A549 (cell line): ENCODE data around the gene POLA1. TPM values are rescaled to one million over a fixed set of nuclear protein-coding genes. Genes with fewer than 3 reads are reported as not detected.

Experiments
- ATAC-seq, 2 experiments: fragments of 200-7000 bp in 1 of 2; fragments of >200 bp in 1 of 2; cut with Nextera tagmentation in 1 of 2; cut with Tn5 transposase in 1 of 2; 3 replicates each; pipeline versions ENCODE4 v1.8.0 to v1.9.1; 2018 to 2020; ENCODE audit warnings: mild to moderate bottlenecking in 1 of 2, moderate library complexity in 1 of 2
- CTCF ChIA-PET: fragments of 300-600 bp; sonication (Branson Sonifier 250); formaldehyde crosslinking; extraction: SDS; loops from one replicate; lab custom pipeline; 2021; ENCODE audit warnings: antibody characterized with exemption, inconsistent platforms; lab: Yijun Ruan, JAX
- POLR2A ChIA-PET: fragments of 350-600 bp; formaldehyde crosslinking; extraction: SDS; loops from one replicate; lab custom pipeline; 2021; ENCODE audit warnings: antibody characterized with exemption, inconsistent platforms; lab: Yijun Ruan, JAX
- DNase-seq, 2 experiments: peaks; one replicate each; pipeline versions ENCODE4 v3.0.0 to v3.0.0-alpha.2; 2011 to 2016; ENCODE audit warnings: low read depth in 1 of 2, low spot score in 1 of 2
- FAIRE-seq: peaks from 2 replicates; lab custom pipeline; 2011; peaks lifted over from hg19 to GRCh38; lab: Jason Lieb, UNC
- H3K27ac ChIP-seq, 2 experiments: fragments of >200 bp; sonication (Bioruptor Twin); formaldehyde crosslinking; 3 replicates each; pipeline ENCODE4 v1.5.1; 2016 to 2017
- H3K4me1 ChIP-seq: fragments of >200 bp; sonication (Bioruptor Twin); formaldehyde crosslinking; 3 replicates; pipeline ENCODE4 v1.6.1; 2016
- H3K4me2 ChIP-seq: fragments of >200 bp; sonication (Bioruptor Twin); formaldehyde crosslinking; 3 replicates; pipeline ENCODE4 v1.6.1; 2016
- H3K4me3 ChIP-seq: fragments of >200 bp; sonication (Bioruptor Twin); formaldehyde crosslinking; 3 replicates; pipeline ENCODE4 v1.5.1; 2016
- H3K9me3 ChIP-seq: fragments of >200 bp; sonication (Bioruptor Twin); formaldehyde crosslinking; 3 replicates; pipeline ENCODE4 v1.6.1; 2016
- CBX2 ChIP-seq: fragments of 200-600 bp; sonication (generic); IDR thresholded peaks from 2 replicates; pipeline ENCODE4 v1.6.1; 2016; ENCODE audit warnings: low read depth, mild to moderate bottlenecking, borderline replicate concordance
- CHD2 ChIP-seq: fragments of 150-350 bp; IDR thresholded peaks from 2 replicates; pipeline ENCODE4 v1.6.1; 2014; ENCODE audit warnings: low read length; ENCODE audit not compliant: partially characterized antibody
- CTCF ChIP-seq: fragments of >200 bp; sonication (Bioruptor Twin); formaldehyde crosslinking; IDR thresholded peaks from 3 replicates; pipeline ENCODE4 v1.5.1; 2016
- FOXS1 ChIP-seq: fragments of 250-450 bp; sonication (Bioruptor Pico); IDR thresholded peaks from 2 replicates; pipeline ENCODE4 v1.5.0; 2020; ENCODE audit warnings: mild to moderate bottlenecking, moderate library complexity
- GATA3 ChIP-seq: IDR thresholded peaks from 2 replicates; pipeline ENCODE4 v1.6.1; 2012; ENCODE audit warnings: borderline replicate concordance
- HDAC2 ChIP-seq: fragments of 200-600 bp; sonication (generic); IDR thresholded peaks from 2 replicates; pipeline ENCODE4 v1.6.1; 2016
- HES2 ChIP-seq: fragments of >200 bp; sonication (Bioruptor Twin); formaldehyde crosslinking; IDR thresholded peaks from 2 replicates; pipeline ENCODE4 v1.6.1; 2016
- HEYL ChIP-seq: fragments of 250-450 bp; sonication (Bioruptor Pico); IDR thresholded peaks from 2 replicates; pipeline ENCODE4 v1.8.0; 2021; ENCODE audit warnings: mild to moderate bottlenecking, moderate library complexity
- HOXA7 ChIP-seq: fragments of 250-450 bp; sonication (Bioruptor Pico); IDR thresholded peaks from 2 replicates; pipeline ENCODE4 v1.5.0; 2020; ENCODE audit warnings: mild to moderate bottlenecking, moderate library complexity
- HOXB5 ChIP-seq: fragments of 250-450 bp; sonication (Bioruptor Pico); IDR thresholded peaks from 2 replicates; pipeline ENCODE4 v1.5.0; 2020; ENCODE audit warnings: mild to moderate bottlenecking, moderate library complexity
- MAFK ChIP-seq: fragments of 450-650 bp; IDR thresholded peaks from 2 replicates; pipeline ENCODE4 v1.6.1; 2014; ENCODE audit not compliant: partially characterized antibody
- NFE2L2 ChIP-seq: fragments of 150-350 bp; conservative IDR thresholded peaks from 2 replicates; pipeline ENCODE4 v1.6.1; 2014; ENCODE audit warnings: low read length
- NPAS2 ChIP-seq: fragments of 250-450 bp; sonication (Bioruptor Pico); IDR thresholded peaks from 2 replicates; pipeline ENCODE4 v1.8.0; 2022; ENCODE audit warnings: mild to moderate bottlenecking, moderate library complexity, borderline replicate concordance
- PBX3 ChIP-seq: IDR thresholded peaks from 2 replicates; pipeline ENCODE4 v1.6.1; 2012
- PHF8 ChIP-seq: fragments of 200-600 bp; sonication (generic); IDR thresholded peaks from 2 replicates; pipeline ENCODE4 v1.6.1; 2016; ENCODE audit warnings: low read depth, mild to moderate bottlenecking, antibody characterized with exemption, moderate library complexity, borderline replicate concordance
- POLR2A ChIP-seq: IDR thresholded peaks from 2 replicates; pipeline ENCODE4 v1.6.1; 2012; ENCODE audit warnings: mild to moderate bottlenecking, low read length
- POLR2AphosphoS2 ChIP-seq: conservative IDR thresholded peaks from 2 replicates; pipeline ENCODE4 v1.6.1; 2012; ENCODE audit warnings: low read length, improper control_type of control experiment, inconsistent platforms
- RARB ChIP-seq: fragments of 250-450 bp; sonication (Bioruptor Pico); IDR thresholded peaks from 2 replicates; pipeline ENCODE4 v1.8.0; 2021; ENCODE audit warnings: mild to moderate bottlenecking, moderate library complexity
- TP53 ChIP-seq: fragments of 250-450 bp; sonication (Bioruptor Pico); IDR thresholded peaks from 2 replicates; pipeline ENCODE4 v1.5.0; 2021; ENCODE audit warnings: mild to moderate bottlenecking, moderate library complexity
- ZFP36 ChIP-seq: fragments of 450-650 bp; IDR thresholded peaks from 2 replicates; pipeline ENCODE4 v1.6.1; 2014; ENCODE audit warnings: borderline replicate concordance; ENCODE audit not compliant: partially characterized antibody
- WGBS: methylation state at CpG from one replicate; pipeline ENCODE4 v1.1.6; 2017; ENCODE audit errors: missing lambda C conversion rate; 5-methylcytosine and 5-hydroxymethylcytosine counted together
- polyA plus RNA-seq, 4 experiments: library from polyadenylated mRNA; depleted of rRNA in 3 of 4; stranded (reverse); fragments of >200 nt; fragmentation: RNase III in 1 of 4; extraction: RNeasy Plus Mini Kit Qiagen cat#74134 plus additional on column Dnase treatment in 1 of 4; gene quantifications; 2 replicates in 3 of 4; 3 replicates in 1 of 4; pipeline ENCODE4 v1.2.3, GENCODE V29; 2011 to 2017
- TF ChIP-seq, protein P1 (sequence below): fragments of >200 bp; sonication (Bioruptor Twin); formaldehyde crosslinking; IDR thresholded peaks from 3 replicates; pipeline ENCODE4 v1.6.1; 2016
- TF ChIP-seq, protein P2 (sequence below): fragments of 250-450 bp; sonication (Bioruptor Pico); IDR thresholded peaks from 2 replicates; pipeline ENCODE4 v1.5.0; 2021; ENCODE audit warnings: mild to moderate bottlenecking, moderate library complexity, borderline replicate concordance

POLA1 gene
- polyA plus RNA-seq, 2 of the 4 experiments (the other 2 are of a cell fraction), result 8.8 to 17.5 TPM

DNA sequence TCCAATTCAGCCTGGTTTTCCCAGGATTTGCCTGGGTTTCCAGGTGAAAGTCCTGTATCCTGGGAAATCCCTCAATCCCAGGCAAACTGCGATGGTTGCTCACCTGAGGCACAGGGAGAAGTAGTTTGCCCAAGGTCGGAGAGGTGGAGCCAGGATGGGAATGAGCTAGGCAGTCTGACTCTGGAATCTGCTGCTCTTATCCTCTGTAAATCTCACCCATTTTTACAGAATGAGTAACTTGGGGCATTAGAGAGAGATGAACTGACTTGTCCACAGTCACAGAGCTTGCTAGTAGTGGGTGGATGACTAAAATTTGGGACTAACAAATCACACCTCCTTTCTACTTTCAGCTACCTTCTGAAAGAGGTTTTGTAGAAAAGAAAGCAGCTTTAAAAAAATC, 331.9 kb downstream of the POLA1 start:
- Histone ChIP-seq H3K4me3 (no peak overlapping the region), H3K4me2 (no peak overlapping the region), H3K9me3 (no peaks in the 10 kb centered on the region), H3K27ac (no peak overlapping the region), H3K4me1 (peaks cover 18% of the 10 kb centered on the region; the same call in 2 of the 3 replicates)
- WGBS, result 69% methylated on average over 2 of the region's 2 CpGs
- DNase-seq (no peak), ATAC-seq (no peak), FAIRE-seq (no peak)
- POLR2A ChIA-PET, result no interaction called here
- TF ChIP-seq HES2 (no peak), MAFK (no peak), ZFP36 (no peak), CBX2 (no peak)
- TF ChIP-seq, protein P1, sequence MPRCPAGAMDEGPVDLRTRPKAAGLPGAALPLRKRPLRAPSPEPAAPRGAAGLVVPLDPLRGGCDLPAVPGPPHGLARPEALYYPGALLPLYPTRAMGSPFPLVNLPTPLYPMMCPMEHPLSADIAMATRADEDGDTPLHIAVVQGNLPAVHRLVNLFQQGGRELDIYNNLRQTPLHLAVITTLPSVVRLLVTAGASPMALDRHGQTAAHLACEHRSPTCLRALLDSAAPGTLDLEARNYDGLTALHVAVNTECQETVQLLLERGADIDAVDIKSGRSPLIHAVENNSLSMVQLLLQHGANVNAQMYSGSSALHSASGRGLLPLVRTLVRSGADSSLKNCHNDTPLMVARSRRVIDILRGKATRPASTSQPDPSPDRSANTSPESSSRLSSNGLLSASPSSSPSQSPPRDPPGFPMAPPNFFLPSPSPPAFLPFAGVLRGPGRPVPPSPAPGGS, result no peak
- CTCF ChIA-PET, result interaction anchor here (0.8 to 2.2 kb wide), 4 partner anchors 13 to 186 kb away, joined by 3 to 7 read pairs (median 6); no protein-coding TSS in a partner anchor

DNA sequence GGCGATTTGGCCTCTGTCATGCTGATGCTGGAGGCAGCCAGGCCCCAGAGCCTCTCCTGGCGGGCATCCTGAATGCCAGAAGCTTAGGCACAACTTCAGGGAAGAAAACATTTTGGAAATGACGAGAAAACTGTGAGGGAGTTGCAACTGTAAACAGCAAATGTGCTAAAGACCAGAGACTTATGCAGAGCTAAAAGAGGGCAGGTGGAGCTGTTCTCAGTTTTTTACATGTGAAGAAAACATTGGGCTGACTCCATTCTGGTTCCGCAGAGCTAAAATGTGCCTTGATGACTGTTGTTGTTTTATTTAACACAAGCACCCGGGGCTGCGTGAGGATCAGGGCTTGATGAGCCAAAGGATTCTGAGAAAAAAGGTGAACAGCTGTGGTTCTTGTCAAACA, 332.9 kb downstream of the POLA1 start:
- DNase-seq (no peak), FAIRE-seq (no peak), ATAC-seq (no peak)
- no peak for TF ChIP-seq PHF8
- no peak for TF ChIP-seq FOXS1 (CRISPR knock-in tag)
- TF ChIP-seq, protein P2, sequence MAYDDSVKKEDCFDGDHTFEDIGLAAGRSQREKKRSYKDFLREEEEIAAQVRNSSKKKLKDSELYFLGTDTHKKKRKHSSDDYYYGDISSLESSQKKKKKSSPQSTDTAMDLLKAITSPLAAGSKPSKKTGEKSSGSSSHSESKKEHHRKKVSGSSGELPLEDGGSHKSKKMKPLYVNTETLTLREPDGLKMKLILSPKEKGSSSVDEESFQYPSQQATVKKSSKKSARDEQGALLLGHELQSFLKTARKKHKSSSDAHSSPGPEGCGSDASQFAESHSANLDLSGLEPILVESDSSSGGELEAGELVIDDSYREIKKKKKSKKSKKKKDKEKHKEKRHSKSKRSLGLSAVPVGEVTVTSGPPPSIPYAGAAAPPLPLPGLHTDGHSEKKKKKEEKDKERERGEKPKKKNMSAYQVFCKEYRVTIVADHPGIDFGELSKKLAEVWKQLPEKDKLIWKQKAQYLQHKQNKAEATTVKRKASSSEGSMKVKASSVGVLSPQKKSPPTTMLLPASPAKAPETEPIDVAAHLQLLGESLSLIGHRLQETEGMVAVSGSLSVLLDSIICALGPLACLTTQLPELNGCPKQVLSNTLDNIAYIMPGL, result no peak
- TF ChIP-seq TP53 (CRISPR knock-in tag), result no peak
- no peak for TF ChIP-seq ZFP36
- TF ChIP-seq, protein P1, result no peak
- TF ChIP-seq NPAS2 (CRISPR knock-in tag), result no peak
- no peak for TF ChIP-seq PBX3
- no peak for TF ChIP-seq HEYL (CRISPR knock-in tag)
- TF ChIP-seq POLR2AphosphoS2, result no peak
- TF ChIP-seq CTCF, result no peak
- TF ChIP-seq GATA3, result no peak
- no peak for TF ChIP-seq RARB (CRISPR knock-in tag)
- no peak for TF ChIP-seq POLR2A
- TF ChIP-seq HDAC2, result no peak
- no peak for TF ChIP-seq CHD2
- no peak for TF ChIP-seq NFE2L2
- TF ChIP-seq HOXA7 (CRISPR knock-in tag), result no peak
- no peak for TF ChIP-seq HOXB5
- no peak for TF ChIP-seq MAFK
- no peak overlapping the region for H3K4me2 ChIP-seq
- H3K9me3 ChIP-seq, result no peaks in the 10 kb centered on the region
- 65% methylated on average over 6 of the region's 6 CpGs for WGBS
- H3K4me1 ChIP-seq, result peaks cover 14% of the 10 kb centered on the region; the same call in 2 of the 3 replicates
- H3K4me3 ChIP-seq, result no peak overlapping the region
- ChIA-PET POLR2A (no interaction called here), CTCF (interaction anchor here (0.8 to 2.2 kb wide), 3 partner anchors 22 to 187 kb away, joined by 3 to 7 read pairs (median 7); no protein-coding TSS in a partner anchor)
- H3K27ac ChIP-seq, result no peak overlapping the region
